Hepatocyte (in vitro differentiated cells): ENCODE data around the gene DSE.

Experiments
- EZH2 ChIP-seq: fragments of 200-600 bp; sonication (generic); IDR thresholded peaks from 2 replicates; pipeline ENCODE4 v1.6.1; 2016; ENCODE audit warnings: antibody characterized with exemption, mild to moderate bottlenecking, borderline replicate concordance
- EZH2phosphoT487 ChIP-seq: fragments of 200-600 bp; sonication (generic); IDR thresholded peaks from one replicate; pipeline ENCODE4 v1.6.1; 2018; ENCODE audit warnings: antibody characterized with exemption, mild to moderate bottlenecking, low read depth, moderate library complexity; ENCODE audit not compliant: unreplicated experiment, severe bottlenecking
- TF ChIP-seq, protein P1 (sequence below): fragments of 200-600 bp; sonication (generic); IDR thresholded peaks from 2 replicates; pipeline ENCODE4 v1.5.1; 2016; ENCODE audit warnings: antibody characterized with exemption, mild to moderate bottlenecking; ENCODE audit not compliant: poor library complexity

DNA sequence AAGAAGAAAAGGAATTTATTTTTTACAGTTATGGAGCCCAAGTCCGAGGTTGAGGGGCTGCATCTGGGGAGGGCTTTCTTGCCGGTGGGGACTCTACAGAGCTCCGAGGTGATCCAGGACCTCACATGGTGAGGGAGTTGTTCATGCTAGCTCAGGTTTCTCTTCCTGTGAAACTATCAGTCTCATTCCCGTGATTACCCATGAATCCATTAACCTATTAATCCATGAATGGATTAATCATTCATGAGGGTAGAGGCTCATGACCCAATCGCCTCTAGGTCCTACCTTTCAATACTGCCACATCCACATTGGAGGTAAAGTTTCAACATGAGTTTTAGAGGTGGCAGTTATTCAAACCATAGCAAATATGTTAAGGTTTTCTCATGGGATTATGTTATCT is 3.8 kb downstream of the DSE start:
- TF ChIP-seq, protein P1, sequence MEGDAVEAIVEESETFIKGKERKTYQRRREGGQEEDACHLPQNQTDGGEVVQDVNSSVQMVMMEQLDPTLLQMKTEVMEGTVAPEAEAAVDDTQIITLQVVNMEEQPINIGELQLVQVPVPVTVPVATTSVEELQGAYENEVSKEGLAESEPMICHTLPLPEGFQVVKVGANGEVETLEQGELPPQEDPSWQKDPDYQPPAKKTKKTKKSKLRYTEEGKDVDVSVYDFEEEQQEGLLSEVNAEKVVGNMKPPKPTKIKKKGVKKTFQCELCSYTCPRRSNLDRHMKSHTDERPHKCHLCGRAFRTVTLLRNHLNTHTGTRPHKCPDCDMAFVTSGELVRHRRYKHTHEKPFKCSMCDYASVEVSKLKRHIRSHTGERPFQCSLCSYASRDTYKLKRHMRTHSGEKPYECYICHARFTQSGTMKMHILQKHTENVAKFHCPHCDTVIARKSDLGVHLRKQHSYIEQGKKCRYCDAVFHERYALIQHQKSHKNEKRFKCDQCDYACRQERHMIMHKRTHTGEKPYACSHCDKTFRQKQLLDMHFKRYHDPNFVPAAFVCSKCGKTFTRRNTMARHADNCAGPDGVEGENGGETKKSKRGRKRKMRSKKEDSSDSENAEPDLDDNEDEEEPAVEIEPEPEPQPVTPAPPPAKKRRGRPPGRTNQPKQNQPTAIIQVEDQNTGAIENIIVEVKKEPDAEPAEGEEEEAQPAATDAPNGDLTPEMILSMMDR, result no peak
- TF ChIP-seq EZH2 (no peak), EZH2phosphoT487 (no peak)
